Type B pancreatic cell (in vitro differentiated cells): ENCODE measurements around the gene FBLN2. TPM values are rescaled to one million over a fixed set of nuclear protein-coding genes. Genes with fewer than 3 reads are reported as not detected.

Experiments
- DNase-seq: peaks from one replicate; pipeline ENCODE4 v3.0.0; 2021; ENCODE audit warnings: mixed read lengths; ENCODE audit not compliant: unreplicated experiment; ENCODE audit errors: extremely low spot score
- H3K27ac Mint-ChIP-seq: 2 replicates; pipeline ENCODE4 v1.8.0; 2021; ENCODE audit warnings: mild to moderate bottlenecking, mixed read lengths
- H3K27me3 Mint-ChIP-seq: 2 replicates; pipeline ENCODE4 v1.8.0; 2021; ENCODE audit warnings: mixed read lengths
- H3K36me3 Mint-ChIP-seq: 2 replicates; pipeline ENCODE4 v1.8.0; 2021; ENCODE audit warnings: mixed read lengths
- H3K4me1 Mint-ChIP-seq: one replicate; pipeline ENCODE4 v1.8.0; 2021; ENCODE audit warnings: mixed read lengths; ENCODE audit not compliant: unreplicated experiment
- H3K4me3 Mint-ChIP-seq: 2 replicates; pipeline ENCODE4 v1.8.0; 2021; ENCODE audit warnings: mild to moderate bottlenecking, mixed read lengths
- H3K9me3 Mint-ChIP-seq: 2 replicates; pipeline ENCODE4 v1.8.0; 2021; ENCODE audit warnings: mixed read lengths
- total RNA-seq: library from RNA; stranded (reverse); gene quantifications from 2 replicates; pipeline ENCODE4 v1.2.1, GENCODE V29; 2021; ENCODE audit warnings: low replicate concordance
- TF ChIP-seq, protein P1 (sequence below): fragments of 200-600 bp; sonication (generic); conservative IDR thresholded peaks from 2 replicates; pipeline ENCODE4 v1.5.0; 2021; ENCODE audit warnings: antibody characterized with exemption, mild to moderate bottlenecking

The FBLN2 gene
- total RNA-seq, 1 donor from 2014 or later = 67.6 TPM

DNA sequence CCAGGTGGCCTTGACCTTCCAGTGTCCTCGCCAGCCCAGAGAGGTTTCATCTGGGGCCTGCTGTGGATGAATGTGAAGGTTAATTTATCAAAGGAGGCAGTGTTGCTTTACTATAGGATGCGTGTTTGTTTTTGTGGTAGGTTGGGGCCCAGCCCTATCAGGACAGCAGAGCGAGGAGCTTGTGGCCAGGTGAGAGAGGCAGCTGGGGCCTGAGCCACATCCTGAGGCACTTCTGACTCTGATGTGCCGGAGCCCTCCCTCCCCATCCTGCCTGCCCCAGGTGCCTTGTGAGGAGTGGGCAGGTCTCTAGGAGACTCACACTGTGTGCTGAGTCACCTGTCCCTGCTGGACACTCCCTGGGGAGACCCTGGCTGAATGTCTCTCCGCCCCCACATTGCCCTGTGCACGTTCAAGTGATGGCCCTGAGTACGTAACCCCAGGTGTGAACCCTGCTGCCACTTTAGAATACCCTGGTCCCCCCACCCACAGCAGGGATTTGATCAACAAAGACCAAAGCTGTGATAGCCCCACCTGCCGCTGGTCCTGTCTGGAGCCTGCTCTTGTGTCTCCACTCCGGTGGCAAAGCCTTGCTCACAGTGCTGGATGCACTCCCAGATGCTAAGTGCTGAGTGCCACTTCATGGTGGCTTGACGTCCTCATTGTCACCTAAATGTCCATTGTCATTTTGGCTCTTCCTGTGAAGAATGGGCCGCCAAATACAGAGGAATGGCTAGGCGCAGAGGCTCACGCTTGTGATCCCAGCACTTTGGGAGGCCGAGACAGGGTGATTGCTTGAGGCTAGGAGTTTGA is 16.0 kb downstream of the FBLN2 start:
- DNase-seq = no peak
- Mint-ChIP-seq H3K36me3 (no peaks in the 10 kb centered on the region), H3K27ac (no peak overlapping the region), H3K9me3 (no peaks in the 10 kb centered on the region), H3K27me3 (no peaks in the 10 kb centered on the region), H3K4me3 (no peak overlapping the region), H3K4me1 (peaks cover 60% of the 10 kb centered on the region)
- TF ChIP-seq, protein P1, sequence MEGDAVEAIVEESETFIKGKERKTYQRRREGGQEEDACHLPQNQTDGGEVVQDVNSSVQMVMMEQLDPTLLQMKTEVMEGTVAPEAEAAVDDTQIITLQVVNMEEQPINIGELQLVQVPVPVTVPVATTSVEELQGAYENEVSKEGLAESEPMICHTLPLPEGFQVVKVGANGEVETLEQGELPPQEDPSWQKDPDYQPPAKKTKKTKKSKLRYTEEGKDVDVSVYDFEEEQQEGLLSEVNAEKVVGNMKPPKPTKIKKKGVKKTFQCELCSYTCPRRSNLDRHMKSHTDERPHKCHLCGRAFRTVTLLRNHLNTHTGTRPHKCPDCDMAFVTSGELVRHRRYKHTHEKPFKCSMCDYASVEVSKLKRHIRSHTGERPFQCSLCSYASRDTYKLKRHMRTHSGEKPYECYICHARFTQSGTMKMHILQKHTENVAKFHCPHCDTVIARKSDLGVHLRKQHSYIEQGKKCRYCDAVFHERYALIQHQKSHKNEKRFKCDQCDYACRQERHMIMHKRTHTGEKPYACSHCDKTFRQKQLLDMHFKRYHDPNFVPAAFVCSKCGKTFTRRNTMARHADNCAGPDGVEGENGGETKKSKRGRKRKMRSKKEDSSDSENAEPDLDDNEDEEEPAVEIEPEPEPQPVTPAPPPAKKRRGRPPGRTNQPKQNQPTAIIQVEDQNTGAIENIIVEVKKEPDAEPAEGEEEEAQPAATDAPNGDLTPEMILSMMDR = no peak

DNA sequence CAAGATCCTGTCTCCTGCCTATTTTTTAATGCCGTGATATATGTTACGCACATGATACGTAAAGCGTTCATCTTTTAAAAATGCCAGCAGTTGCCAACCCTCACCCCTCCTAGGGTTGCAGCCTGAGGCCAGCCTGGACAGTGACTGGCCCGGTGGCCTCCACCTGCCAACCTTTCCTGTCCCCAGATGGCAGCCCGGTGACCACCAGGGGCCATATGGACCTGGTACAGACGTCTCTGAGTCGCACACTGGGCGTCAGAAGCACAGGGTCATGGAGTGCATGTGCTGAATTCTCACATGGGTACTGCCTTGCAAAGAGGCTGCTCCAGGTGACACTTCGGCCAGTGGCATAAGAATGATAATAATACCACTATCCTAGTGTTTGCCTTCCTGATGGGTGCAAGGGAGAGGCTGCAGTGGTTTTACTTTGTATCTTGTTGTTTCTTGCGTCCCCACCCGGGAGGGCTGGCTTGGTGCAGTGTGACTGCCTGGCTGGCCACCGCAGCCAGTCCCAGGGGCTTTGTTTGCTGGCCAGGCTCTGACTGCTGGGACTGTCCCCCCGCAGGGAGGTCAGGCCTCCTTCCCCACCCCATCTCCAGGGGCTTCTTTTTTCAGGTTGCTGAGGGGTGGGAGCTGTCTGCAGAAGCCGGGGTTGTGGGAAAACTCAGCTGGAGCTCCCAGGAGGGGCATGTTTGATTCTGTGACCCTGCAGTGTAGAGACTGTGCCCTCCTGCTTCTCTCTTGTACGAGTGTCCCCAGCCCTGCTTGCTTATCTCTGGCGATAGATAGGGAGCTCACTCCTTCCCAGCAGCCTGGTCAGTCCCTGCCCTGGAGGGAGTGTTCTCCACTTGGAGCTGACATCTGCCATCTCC is 16.9 kb downstream of the FBLN2 start:
- Mint-ChIP-seq H3K27me3 (no peaks in the 10 kb centered on the region), H3K9me3 (no peaks in the 10 kb centered on the region), H3K36me3 (no peaks in the 10 kb centered on the region), H3K4me1 (peaks cover 54% of the 10 kb centered on the region), H3K27ac (no peak overlapping the region), H3K4me3 (no peak overlapping the region)
- TF ChIP-seq, protein P1 = no peak
- no peak for DNase-seq

DNA sequence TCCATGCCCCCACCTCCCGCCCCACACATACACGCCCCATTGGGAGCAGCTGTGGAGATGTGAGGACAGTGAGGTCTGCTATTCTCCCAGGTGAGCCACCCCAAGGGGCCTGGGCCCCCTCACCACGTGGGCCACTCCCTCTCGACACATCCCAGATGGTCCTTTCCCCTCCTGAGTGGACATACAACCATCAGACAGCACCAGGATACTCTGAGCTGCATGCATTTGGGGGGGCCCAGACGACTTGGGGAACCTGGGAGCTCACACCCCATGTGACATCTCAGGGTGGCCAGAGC is 17.5 kb downstream of the FBLN2 start:
- no peak overlapping the region for H3K4me3 Mint-ChIP-seq
- TF ChIP-seq, protein P1 = no peak
- no peak overlapping the region for H3K27ac Mint-ChIP-seq
- H3K27me3 Mint-ChIP-seq = no peaks in the 10 kb centered on the region
- no peaks in the 10 kb centered on the region for H3K9me3 Mint-ChIP-seq
- DNase-seq = no peak
- no peaks in the 10 kb centered on the region for H3K36me3 Mint-ChIP-seq
- peaks cover 52% of the 10 kb centered on the region for H3K4me1 Mint-ChIP-seq

DNA sequence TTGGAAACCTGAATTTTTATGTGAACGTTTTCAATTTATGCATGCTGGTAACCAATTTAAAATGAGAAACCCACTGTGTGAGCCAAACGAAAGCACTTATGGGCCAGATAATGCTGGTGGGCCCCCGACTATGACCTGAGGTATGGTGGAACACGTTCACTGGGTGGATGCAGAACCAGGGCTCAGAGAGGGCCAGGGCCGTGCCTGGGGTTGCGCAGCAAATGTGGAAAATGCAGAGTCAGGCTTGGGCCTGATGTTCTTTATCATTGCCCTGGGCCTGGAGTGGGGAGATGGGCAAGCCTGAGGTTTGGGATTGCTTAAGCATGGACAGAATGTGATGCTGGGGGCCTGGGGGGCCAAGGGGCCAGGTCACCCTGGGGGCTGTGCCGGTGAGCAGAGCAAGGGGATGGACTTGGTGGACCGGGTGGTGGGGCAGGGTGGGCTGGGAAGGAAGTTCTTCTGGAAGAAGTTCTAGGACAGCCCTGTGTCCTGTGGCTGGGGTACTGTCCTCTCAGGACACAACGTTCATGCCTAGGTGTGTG is 17.9 kb downstream of the FBLN2 start:
- no peaks in the 10 kb centered on the region for H3K27me3 Mint-ChIP-seq
- no peaks in the 10 kb centered on the region for H3K9me3 Mint-ChIP-seq
- no peak overlapping the region for H3K4me3 Mint-ChIP-seq
- no peak overlapping the region for H3K27ac Mint-ChIP-seq
- H3K4me1 Mint-ChIP-seq = peaks cover 49% of the 10 kb centered on the region
- DNase-seq = no peak
- no peaks in the 10 kb centered on the region for H3K36me3 Mint-ChIP-seq
- TF ChIP-seq, protein P1 = no peak

- Mint-ChIP-seq H3K36me3 (no peaks in the 10 kb centered on the region), H3K4me1 (peaks cover 44% of the 10 kb centered on the region), H3K9me3 (no peaks in the 10 kb centered on the region), H3K27me3 (no peaks in the 10 kb centered on the region), H3K27ac (no peak overlapping the region), H3K4me3 (no peak overlapping the region)
- TF ChIP-seq, protein P1 = no peak
- no peak for DNase-seq
These were observed 19.0 kb downstream of the FBLN2 start for GRCh38 chr3:13567684-13568514.
